RWPE1 (cell line): ENCODE data around the gene PTPRK.

Experiments used
- CTCF ChIA-PET: fragments of 350-600 bp; sonication (Branson Sonifier 250); formaldehyde crosslinking; extraction: SDS; loops from one replicate; lab custom pipeline; 2021; lab: Yijun Ruan, JAX
- POLR2A ChIA-PET: fragments of 400-600 bp; formaldehyde crosslinking; extraction: SDS; loops from one replicate; lab custom pipeline; 2020; ENCODE audit warnings: antibody characterized with exemption; ENCODE audit not compliant: low non-redundant PET; lab: Yijun Ruan, JAX
- DNase-seq: peaks from one replicate; pipeline ENCODE4 v3.0.0; 2012; ENCODE audit warnings: low spot score
- H3K27ac ChIP-seq: fragments of 450-650 bp; 2 replicates; pipeline ENCODE4 v1.5.1; 2017
- CTCF ChIP-seq: fragments of 450-650 bp; conservative IDR thresholded peaks from 2 replicates; pipeline ENCODE4 v1.5.1; 2017; ENCODE audit warnings: low read depth, mild to moderate bottlenecking

The PTPRK gene

GRCh38 chr6:128314190-128314589 is 206.2 kb downstream of the PTPRK start:
- DNase-seq, result no peak
- ChIA-PET CTCF (no interaction called here), POLR2A (interaction anchor here (0.5 kb wide), 1 partner anchor 8 kb away, joined by 3 read pairs; no protein-coding TSS in a partner anchor)
- no peak for TF ChIP-seq CTCF
- H3K27ac ChIP-seq, result no peak overlapping the region

GRCh38 chr6:128311944-128312570 is 208.3 kb downstream of the PTPRK start:
- no peak for TF ChIP-seq CTCF
- H3K27ac ChIP-seq, result no peak overlapping the region
- no peak for DNase-seq
- CTCF ChIA-PET, result no interaction called here
- POLR2A ChIA-PET, result no interaction called here

GRCh38 chr6:128310451-128310850 is 209.9 kb downstream of the PTPRK start:
- ChIA-PET POLR2A (no interaction called here), CTCF (no interaction called here)
- H3K27ac ChIP-seq, result no peak overlapping the region
- no peak for TF ChIP-seq CTCF
- DNase-seq, result no peak

GRCh38 chr6:128307671-128308070 is 212.7 kb downstream of the PTPRK start:
- no peak for TF ChIP-seq CTCF
- no peak for DNase-seq
- ChIA-PET POLR2A (no interaction called here), CTCF (no interaction called here)
- H3K27ac ChIP-seq, result no peak overlapping the region

- DNase-seq, result no peak
- no peak for TF ChIP-seq CTCF
- ChIA-PET CTCF (interaction anchor here (0.6 kb wide), 1 partner anchor 501 kb away, joined by 3 read pairs; no protein-coding TSS in a partner anchor), POLR2A (interaction anchor here (0.6 kb wide), 1 partner anchor 9 kb away, joined by 3 read pairs; no protein-coding TSS in a partner anchor)
- H3K27ac ChIP-seq, result no peak overlapping the region
These were observed 214.4 kb downstream of the PTPRK start for GRCh38 chr6:128305976-128306375.

GRCh38 chr6:128305228-128305627 is 215.2 kb downstream of the PTPRK start:
- CTCF ChIA-PET, result interaction anchor here (0.6 kb wide), 1 partner anchor 13 kb away, joined by 3 read pairs; no protein-coding TSS in a partner anchor
- POLR2A ChIA-PET, result no interaction called here
- H3K27ac ChIP-seq, result no peak overlapping the region
- no peak for TF ChIP-seq CTCF
- DNase-seq, result no peak
